Retina (tissue), 1 donor: ENCODE measurements around the gene NT5E.
"Not testable (repeated sequence)": the region's sequence is repeated elsewhere in the genome, so short reads cannot be mapped to it uniquely, and the experiment has no call there.

Experiments
- DNase-seq: peaks from one replicate; pipeline ENCODE4 v3.0.0-alpha.2; 2016

The NT5E gene

DNA sequence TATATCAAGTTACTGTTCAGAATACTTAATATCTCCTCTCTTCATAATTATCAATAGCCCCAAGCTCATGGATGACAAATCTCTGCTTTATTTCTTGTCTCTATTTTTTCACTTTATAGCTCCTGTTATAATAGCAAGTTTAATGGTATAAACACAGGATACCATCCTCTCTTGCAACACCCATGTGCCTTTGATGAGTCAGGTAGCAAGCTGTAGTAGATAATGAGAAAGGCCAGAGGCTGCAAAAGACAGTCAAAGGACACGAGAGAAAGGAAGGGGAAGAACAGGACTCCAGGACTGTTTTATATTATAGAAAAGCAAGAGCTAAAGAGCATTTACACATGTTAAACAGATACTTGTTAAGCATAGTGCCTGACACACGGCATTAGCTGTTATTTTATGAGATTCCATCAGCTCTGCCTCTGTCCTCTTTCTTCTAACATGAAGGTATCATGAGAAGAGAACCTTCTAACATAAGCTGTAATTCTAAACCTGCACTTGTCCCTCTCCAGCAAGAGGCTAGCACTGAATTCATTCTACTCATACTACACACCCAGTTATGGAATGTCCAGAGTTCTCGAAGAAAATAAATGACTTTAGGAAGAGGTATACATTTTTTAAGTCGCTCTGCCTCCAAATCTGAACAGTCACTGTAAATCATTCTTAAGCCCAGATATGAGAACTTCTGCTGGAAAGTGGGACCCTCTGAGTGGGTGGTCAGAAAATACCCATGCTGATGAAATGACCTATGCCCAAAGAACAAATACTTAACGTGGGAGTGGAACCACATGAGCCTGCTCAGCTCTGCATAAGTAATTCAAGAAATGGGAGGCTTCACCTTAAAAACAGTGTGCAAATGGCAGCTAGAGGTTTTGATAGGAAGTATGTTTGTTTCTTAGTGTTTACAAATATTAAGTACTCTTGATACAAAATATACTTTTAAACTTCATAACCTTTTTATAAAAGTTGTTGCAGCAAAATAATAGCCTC, 45.0 kb downstream of the NT5E start:
- DNase-seq = no peak

DNA sequence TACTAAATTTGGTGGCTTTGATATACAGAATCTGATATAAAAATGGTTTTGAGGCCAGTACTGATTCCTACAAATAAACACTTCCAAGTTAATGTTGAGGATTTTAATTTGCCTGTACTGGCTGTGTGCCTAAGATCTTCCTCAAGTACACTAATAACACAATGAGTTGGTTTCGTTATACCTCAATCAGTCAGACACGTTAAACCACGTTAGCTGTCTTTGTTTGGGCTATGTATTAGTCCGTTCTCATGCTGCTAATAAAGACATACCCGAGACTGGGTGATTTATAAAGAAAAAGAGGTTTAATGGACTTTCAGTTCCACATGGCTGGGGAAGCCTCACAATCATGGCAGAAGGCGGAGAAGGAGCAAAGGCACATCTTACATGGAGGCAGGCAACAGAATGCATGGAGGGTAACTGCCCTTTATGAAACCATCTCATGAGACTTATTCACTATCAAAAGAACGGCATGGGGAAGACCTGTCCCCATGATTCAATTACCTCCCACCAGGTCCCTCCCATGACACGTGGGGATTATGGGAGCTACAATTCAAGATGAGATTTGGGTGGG, 46.2 kb downstream of the NT5E start:
- no peak for DNase-seq

DNA sequence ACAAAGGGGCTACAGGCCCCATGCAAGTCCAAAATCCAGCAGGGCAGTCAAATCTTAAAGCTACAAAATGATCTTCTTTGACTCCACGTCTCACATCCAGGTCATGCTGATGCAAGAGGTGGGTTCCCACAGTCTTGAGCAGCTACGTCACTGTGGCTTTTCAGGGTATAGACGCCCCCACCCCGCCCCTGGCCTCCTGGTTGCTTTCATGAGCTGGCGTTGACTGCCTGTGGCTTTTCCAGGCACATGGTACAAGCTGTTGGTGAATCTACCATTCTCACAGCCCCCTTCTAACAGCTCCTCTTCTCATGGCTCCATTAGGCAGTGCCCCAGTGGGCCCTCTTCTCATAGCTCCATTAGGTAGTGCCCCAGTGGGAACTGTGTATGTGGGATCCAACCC, 47.0 kb downstream of the NT5E start:
- no peak for DNase-seq

DNA sequence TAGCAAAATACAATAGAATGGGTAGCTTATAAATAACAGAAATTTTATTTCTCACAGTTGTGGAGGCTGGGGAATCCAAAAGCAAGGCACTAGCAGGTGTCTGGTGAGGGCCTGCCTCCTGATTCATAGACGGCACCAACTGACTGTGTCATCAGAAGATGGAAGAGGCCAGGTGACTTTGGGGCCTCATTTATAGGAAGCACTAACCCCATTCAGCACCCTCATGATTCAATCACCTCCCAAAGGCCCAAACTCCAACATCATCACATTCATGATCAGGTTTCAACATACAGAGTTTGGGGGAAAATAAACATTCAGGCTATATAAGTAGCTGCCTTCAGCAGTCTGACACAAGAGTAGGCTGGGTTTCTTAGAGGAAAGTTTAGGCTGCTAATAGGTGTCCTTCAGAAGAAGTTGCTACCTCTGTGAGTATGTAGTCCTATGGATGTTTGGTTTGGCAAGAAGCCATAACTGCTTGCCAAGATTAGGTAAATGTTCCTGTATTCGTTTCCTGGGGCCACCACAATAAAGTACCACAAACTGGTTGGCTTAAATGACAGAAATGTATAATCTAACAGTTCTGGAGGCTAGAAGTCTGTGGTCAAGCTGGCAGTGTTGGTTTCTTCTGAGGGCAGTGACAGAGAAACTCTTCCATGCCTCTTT, 48.8 kb downstream of the NT5E start:
- DNase-seq = no peak

DNA sequence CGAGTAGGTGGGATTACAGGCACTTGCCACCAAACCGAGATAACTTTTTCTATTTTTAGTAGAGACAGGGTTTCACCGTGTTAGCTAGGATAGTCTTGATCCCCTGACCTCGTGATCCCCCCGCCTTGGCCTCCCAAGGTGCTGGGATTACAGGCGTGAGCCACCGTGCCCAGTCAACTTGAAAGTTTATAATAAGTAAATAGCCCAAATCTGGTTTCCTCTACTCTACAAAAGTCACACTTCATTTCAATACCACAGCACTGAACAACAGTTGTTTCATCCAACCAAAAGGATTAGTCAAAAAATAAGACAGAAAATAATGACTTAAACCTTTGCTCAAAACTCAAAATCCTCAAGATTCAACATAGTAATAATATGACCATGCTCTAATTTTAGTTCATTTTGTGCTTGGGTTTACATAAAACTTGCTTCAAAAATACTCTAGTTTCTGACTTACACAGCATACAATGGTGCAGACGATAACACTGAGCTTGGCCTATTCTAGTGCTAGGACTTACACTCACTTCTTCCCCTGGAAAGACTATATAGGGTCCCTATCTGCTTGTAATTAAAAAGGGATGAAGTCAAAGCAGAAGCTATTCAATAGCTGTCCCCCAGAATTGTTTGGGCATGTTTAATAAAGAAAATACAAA, 56.7 kb downstream of the NT5E start:
- no peak for DNase-seq

DNA sequence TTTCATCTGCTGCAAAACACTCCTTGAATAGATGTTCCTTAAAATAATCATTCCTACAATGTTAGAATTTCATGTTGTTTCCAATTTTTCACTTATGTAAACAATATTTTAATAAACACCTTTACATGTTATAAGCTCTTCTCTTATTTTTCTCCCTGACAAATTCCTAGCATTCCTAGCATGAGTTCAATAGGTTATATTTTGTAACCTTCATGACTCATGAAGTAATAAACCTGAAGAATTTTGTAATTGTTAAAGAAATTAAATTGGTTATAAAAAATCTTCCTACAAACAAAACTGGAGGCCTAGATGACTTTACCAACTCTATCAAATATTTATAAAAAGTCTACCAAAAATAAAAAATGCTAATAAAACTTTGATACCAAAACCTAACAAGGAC, 66.3 kb downstream of the NT5E start:
- no peak for DNase-seq

DNA sequence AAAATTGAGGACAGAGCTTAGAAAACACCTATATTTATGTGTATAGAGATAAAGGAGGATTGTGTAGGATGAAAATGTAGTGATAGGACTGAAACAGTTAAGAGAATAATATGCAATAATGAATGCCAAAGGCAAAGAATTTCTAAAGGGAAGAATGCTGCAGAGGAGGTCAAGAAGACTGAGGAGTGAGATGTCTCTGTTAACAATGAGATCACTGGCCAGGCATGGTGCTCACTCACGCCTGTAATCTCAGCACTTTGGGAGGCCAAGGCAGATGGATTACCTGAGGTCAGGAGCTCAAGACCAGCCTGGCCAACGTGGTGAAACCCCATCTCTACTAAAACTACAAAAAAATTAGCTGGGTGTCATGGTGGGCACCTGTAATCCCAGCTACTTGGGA, 74.4 kb downstream of the NT5E start:
- not testable (repeated sequence) for DNase-seq

DNA sequence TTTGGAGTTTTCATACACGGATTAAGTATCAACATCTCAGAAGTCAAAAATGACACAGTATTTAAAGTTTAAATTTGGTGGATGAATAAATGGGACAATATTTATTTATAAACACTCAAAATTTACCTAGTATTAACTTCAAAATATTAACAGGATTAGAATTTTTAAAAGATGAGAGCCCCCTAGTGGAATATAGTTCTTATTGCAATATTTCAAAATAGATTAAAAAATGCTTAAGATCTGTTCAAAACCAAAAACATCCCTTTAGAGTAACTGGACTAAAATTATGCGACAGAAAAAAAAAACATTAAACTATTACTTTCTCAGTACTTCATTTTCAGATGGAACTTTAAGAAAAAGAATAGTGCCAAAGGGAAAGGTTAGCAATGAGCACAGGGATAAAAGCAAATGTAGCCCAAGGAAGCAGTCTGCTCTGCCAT, 87.2 kb downstream of the NT5E start:
- no peak for DNase-seq

DNA sequence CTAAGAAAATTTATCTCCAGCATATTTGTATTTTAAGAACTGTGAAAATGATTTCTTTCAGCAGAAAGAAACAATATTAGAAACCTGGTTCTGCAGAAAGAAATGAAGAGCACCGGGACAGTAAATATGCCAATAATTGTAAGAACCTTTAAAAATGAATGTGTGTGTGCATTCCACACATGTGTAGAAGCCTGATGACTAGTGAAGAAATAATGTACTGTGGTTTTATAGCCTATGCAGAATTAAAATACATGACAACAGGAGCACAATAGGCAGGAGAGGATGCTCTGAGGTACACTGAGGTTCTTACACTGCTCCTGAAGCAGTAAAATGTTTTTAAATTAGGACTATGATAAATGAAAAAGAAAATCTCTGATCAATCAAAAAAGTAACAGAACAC, 94.9 kb downstream of the NT5E start:
- DNase-seq = no peak
